ENCODE results near the gene GGCT.
"Not testable (repeated sequence)": the region's sequence is repeated elsewhere in the genome, so short reads cannot be mapped to it uniquely, and the experiment has no call there.

GGCT gene, protein sequence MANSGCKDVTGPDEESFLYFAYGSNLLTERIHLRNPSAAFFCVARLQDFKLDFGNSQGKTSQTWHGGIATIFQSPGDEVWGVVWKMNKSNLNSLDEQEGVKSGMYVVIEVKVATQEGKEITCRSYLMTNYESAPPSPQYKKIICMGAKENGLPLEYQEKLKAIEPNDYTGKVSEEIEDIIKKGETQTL

DNA sequence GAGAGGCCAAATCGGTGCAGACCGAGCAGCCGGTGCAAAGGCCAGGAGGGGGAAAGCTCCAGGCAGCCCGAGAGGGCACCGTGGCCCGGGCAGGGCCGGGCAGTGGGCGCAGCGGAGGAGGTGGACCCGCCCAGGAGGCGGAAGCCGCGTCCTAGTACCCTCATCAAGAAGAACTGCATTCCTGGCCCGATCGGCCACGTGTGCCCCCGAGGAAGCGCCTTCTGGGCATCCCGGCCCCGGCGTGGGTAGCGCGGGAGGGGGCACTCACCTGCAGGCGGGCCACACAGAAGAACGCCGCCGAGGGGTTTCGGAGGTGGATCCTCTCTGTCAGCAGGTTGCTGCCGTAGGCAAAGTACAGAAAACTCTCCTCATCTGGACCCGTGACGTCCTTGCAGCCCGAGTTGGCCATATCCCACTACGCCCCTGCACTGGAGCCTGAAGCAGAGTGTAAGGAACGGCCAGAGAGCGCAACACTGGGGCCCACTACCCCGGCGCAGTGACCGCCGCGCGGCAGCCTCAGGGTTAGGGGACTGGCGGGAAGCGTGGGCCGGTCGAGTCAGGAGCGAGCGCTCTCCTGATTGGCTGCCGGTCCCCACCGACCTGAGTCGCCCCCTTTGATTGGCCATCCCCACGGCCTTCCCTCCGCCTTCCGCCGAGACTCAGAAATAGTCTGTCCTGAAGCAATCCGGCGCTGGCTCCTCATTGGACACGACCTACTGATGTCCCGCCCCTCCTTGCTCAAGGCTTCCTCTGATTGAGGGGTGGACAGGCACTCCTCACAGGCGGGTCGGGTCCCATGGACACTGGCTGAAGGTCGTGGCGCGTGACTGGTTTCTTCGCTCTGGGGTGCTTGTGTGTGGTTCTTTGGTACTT is at the start of gene GGCT:
TSS of gene GGCT (minus strand) at position 529 of the 873 bp plus-strand sequence. CDS start at position 409, 120 bp downstream.
- DNase-seq: peak; percentile 96

DNA sequence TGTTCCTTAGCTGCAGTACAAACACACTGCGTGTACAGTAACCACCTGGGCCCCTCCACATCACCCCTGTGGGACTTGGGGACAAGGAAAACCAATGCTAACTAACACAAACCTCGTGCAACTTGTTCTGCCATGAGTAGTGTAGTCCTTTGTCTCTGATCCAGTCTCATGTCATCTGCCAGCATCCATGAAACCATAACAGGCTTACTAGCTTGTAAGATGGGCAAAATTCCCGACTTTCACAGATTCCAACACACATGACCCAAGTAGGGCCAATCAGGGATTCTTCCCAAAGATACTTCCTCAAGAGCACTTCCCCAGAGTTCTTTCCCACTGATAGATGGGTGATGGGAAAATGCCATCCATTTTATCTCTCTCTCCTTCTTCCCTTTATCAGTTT is 48.9 kb upstream of the GGCT start:
- DNase-seq: no peak

DNA sequence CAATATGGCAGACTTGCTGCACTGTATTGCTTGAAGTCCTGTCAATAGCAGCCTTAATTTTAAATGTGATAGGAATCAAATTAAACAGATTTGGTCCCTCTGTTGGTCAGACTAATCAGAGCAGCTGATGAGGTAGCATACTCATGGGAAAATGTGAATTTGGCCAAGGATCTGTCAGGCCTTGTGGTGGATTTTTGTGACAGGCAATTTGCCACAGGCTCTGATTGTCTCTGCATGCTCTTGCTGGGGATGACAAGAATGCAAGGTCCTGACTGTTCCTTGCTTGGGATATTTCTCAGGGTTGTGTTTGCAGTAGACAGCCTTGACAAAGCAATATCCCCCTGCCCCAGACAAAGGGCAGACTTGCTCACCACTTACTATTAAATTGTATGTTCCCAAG is 48.5 kb upstream of the GGCT start:
- no peak for DNase-seq

DNA sequence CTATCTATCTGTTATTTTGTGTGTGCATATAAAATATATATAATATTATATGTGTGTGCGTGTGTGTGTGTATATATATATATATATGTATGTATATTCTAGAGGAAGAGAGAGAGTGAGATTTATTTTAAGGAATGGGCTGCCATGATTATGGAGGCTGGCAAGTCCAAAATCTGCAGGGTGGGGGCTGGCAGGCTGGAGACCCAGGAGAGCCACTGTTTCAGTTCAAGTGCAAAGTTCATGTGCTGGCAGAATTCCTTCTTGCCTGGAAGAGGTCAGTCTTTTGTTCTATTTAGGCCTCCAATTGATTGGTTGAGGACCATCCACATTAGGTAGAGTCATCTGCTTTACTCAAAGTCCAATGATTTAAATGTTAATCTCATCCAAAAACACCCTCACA is 47.7 kb upstream of the GGCT start:
- DNase-seq: no peak

DNA sequence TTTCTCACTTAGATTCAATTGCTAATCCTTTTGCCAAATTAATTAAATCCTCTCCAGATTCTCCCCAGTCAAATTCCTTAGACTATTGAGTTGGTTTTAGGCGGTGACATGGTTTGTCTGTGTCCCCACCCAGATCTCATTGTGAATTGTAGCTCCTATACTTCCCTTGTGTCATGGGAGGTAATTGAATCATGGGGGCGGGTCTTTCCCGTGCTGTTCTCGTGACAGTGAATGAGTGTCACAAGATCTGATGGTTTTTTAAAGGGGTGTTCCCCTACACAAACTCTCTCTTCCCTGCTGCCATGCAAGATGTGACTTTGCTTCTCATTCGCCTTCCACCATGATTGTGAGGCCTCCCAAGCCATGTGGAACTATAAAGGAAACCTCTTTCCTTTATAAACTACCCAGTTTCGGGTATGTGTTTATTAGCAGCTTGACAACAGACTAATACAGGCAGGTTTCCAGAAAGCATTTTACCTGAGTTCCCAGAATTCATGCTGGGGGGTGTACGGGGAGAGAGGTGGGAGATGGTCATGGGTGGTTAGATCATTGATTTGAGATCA is 45.4 kb upstream of the GGCT start:
- no peak for DNase-seq

DNA sequence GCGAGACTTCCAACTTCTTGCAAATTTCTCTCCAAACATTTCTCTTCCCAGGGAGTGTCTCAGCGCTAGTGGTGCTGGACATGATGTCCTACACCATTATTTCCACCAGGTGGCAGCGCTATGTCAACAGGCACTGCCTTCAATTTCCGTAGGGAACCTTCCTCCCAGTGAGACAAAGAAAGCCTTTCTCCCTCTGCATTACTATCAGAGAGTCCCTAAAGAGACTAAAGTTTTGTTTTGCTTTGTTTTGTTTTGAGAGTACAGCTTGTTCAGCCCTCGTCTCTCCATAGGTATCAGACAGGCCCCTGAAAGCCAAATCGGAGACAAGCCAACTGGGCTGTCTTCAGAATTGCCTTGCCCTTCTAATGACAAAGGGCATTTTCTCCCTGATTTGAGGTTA is 44.2 kb upstream of the GGCT start:
- peak; percentile 68 for DNase-seq

DNA sequence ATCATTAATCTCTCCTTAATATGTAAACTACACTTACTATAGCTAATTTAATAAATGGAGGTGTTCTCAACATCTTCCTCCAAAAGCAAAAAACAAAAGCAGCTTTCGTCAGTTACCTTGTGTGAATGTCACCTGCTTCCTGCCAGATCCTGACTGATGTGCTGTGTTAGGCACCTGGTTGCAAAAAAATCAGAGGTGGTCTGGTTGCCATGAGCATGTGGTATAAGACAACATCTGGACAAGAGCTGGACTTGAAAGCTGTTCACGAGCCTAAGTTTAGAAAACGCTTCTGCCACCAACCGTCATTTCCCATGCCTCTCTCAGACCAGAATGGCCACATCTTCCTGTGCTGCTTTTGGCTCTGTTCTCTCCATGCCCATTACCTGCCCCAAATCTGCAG is 42.0 kb upstream of the GGCT start:
- no peak for DNase-seq

DNA sequence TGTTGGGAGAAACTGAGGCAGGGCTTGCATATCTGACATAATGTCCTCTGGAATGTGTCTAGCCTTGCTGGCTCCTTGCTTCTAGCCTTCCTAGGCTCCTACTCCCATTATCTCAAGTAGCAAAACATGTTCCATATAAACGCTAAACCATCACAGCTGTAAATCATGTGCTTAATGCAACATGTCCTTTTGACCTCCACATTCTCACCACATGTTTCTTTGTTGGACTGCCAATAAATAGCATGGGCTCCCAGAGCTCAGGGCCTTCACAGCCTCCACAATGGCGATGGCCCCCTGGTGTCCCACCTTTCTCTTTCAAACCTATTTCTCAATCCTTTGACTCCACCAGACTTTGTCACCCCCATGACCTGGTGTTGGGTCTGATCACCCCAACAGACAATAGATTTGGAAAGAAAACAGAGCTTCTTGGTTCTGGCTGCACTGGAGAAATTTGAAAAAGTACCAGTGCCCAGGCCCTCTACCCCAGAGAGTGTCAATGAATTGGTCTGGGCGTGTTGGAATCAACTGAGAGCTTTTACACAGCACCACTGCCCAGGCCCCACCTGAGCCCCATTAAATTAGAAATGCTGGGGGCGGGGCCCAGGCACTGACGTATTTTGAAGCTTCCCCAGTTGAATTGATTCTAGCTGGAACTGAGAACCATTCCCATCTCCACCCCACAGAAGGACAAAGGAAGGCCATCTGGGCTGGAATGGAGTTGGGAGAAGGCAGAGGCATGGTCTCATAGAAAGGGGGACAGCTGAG is 41.3 kb upstream of the GGCT start:
- DNase-seq: no peak

DNA sequence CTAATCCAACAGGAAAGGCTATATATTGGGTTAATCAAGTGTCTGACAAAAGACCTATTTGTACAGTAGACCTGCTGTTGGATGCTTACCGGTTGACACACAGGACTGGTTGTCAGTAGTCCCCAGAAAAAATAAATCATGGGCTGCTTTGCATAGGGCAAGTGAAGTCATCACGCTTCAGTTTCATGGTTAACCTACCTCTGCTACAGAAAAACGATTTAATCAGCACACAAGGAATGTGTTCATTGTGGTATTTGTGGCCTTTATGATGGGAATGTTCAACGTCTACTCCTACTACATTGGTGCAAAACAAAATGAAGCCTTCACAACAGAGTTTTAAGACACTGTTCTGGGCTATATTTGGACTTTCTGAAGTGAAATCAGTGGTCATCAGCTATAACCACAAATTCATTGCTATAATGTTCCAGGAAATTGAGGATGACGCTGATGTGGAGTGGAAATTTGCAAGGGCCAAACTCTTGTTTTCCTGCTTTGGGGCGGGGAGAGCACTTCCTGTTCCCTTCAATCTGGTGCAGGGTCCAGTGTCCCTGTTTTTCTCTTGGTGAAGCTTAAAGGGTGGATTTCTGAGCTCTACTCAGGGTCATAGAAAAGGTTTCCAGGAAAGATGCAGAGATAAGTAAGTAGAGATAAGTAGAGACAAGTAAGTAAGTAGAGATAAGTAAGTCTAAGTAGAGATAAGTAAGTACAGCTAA is 39.3 kb upstream of the GGCT start:
- no peak for DNase-seq

DNA sequence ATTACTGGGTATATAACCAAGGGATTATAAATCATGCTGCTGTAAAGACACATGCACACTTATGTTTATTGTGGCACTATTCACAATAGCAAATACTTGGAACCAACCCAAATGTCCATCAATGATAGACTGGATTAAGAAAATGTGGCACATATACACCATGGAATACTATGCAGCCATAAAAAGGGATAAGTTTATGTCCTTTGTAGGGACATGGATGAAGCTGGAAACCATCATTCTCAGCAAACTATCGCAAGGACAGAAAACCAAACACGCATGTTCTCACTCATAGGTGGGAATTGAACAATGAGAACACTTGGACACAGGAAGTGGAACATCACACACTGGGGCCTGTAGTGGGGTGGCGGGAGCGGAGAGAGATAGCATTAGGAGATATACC is 38.5 kb upstream of the GGCT start:
- DNase-seq: not testable (repeated sequence)

DNA sequence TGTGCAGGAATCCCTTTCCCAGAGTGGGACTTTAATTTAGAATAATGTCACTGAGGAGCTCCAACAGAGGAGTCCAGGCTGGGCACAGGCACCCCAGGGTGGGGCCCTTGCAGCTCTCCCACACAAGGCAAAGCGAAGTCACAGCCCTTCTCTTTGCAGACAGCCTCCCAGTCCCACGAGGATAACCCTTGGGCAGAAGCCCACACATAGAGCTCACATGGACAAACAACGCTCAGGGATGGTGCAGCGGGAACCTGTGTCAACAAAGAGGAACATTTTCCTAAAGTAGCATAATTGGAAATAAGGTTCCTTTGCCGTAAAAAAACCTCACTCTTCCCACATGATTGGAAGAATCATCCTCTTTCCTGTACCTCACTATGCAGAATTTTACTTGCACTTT is 29.3 kb upstream of the GGCT start:
- DNase-seq: no peak

DNA sequence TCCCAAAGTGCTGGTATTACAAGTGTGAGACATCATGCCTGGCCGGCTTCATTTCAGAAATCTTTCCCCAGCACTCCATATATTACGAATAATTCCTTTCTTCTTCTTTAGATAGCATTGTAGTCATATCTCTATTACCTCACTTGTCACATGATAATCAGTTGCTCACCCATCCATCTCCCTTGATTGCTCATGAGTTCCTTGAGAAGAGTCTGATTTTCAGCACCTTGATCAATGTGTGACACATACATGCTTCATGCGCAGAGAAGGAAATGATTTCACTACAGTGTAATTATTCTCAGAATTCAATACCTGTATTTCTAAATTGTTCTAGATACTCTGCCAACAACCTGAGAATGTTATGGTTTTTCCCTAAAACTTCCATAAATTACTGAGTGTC is 26.7 kb upstream of the GGCT start:
- DNase-seq: no peak

DNA sequence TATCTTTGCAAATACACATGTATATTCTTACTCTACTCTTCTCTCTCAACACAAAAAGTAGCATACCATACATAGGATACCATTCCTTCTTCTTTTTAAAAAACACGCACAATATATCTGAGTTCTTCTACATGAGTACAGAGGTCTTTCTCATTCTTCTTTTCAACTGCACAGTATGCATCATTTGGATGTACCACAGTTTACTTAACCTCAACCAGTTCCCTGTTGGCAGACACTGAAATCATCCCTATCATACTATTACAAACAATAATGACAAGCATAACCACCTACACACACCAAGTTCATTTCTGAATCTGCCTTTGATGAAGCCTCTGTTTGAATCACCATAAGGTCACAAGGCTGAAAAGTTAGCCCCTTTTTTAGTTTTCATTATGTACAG is 25.7 kb upstream of the GGCT start:
- DNase-seq: no peak

DNA sequence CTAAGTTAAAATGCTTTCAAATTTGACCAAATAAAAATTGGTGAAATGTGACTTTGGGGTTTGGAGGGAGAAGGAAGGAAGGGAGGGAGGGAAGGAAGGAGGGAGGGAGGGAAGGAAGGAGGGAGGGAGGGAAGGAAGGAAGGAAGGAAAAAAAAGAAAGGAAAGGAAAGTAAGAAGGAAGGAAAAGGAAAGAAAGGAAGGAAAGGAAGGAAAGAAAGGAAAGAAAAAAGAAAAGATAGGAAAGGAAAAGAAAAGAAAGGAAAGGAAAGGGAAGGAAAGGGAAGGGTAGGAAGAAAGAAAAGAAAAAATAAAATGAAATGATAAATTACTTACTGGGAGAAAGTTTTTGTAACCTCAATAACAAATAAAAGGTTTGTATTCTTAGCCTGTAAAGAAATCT is 24.1 kb upstream of the GGCT start:
- no peak for DNase-seq

DNA sequence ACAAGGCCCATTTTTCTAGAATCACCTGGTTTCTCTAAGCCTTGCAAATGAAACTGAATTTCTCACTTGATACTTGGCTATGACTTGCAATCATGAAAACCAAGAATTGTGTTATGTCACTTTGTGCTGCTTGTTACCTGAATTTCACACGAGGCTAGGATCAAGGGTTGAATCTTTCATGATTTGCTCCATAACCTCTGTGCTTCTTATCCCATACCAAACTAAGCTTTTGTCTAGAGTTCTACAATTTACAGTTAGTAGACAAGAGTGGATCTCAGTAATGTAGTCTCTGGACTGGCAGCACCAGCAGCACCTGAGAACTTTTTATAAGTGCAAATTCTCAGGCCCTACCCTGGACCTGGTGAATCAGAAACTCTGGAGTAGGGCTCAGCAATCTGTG is 22.7 kb upstream of the GGCT start:
- not testable (repeated sequence) for DNase-seq

DNA sequence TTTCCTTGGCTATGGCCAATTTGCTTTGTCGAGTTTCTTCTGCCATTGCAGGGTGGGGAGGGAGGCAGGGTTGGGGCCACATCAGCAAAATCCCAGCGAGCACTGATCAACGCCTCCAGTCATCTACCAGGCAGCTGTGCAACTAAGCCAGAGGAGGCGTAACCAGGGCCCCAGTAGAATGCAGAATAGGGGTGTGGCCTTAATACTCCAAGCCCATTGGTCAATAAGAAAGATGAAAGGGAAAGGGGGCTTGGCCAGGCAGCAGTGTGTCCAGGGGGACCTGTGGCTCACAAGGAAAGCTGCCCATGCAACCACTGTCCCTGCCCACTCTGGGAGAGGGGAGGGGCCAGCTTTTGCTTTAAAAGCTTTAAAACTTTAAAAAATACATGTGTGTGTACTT is 21.5 kb upstream of the GGCT start:
- no peak for DNase-seq

DNA sequence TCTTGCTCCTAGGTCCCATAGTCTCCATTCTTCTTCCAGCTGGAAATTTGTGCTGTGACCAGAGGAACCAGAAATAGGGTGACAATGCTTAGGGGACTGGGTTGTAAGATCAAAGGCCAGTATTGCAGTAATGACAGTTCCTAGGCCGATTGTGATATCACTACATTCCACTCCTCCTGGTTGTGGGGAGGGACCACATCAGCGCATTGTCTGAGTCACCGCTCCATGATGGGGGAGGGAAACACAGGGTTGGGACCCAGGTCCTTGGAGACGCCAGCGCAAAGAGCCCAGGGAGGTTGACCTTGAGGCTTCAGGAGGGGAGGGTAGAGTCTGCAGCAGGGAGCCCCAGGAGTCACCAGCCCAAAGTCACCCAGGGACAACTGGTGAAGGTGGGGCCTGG is 20.8 kb upstream of the GGCT start:
- no peak for DNase-seq

DNA sequence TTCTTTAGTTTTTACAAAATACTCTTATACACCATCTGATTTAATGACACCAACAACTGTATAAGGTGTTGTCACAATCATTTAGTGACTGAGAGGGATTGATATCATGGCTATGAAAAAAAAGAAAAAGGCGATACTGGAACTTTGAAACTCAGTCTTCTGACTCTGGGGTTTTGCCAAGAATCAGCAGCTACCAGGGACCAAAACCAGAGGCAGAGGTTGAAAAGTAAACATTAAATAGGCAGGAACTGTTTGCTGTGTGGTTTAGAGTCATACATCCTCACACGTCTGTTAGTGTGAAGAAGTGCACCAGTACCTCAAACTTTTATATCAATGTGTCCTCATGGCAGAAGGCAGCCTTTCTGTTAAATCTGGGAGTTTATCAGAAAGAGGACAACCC is 19.9 kb upstream of the GGCT start:
- no peak for DNase-seq

DNA sequence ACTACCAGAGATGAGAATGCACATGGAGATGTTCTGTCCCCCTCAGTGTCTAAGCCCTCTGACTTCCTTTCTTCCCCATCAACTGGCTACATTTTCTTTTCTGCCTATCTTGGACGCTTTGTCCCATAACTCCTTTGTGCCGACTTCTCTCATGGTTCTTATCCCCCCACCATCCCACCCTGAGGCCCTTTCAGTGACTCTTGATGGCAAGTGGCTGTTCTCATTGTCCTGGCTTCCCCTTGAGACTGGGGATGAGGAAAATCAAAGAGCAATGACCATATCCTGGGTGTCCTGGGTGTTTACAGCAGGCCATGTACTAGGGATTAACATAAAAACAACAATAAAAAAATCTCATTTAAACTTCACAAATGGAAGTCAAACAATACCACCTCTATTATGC is 18.8 kb upstream of the GGCT start:
- no peak for DNase-seq

DNA sequence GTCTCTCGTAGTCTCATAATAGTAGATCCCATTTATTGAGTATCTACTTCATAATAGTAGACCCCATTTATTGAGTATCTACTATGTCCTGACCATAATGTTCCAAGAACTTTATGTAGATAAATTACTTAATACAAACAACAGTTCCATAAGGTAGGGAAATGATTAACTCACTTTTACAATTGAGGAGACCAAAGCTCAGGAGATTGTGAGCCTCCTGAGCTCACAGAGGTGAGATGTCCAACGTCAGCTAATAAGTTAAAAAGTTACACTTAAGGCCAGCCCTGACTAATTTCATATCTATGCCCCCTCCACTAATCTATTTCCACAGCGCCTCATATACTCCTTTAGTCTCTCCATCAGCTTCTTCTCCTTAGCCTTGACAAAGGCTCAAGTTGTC is 17.5 kb upstream of the GGCT start:
- no peak for DNase-seq

DNA sequence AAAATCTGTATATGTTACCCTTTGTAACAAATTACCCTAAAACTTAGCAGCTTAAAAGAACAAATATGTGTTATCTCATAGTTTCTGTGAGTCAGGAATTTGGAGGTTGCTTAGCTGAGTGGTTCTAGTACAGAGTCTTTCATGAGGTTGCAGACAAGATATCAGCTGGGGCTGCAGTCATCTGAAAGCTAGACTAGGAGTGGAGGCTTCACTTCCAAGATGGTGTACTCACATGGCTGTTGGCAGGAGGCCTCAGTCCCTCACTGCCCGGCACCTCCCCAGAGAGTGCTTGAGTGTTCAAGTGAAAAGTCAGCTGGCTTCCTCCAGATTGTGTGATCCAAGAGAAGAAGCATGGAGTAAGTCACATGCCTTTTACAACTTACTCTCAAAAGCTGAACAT is 16.9 kb upstream of the GGCT start:
- DNase-seq: no peak

DNA sequence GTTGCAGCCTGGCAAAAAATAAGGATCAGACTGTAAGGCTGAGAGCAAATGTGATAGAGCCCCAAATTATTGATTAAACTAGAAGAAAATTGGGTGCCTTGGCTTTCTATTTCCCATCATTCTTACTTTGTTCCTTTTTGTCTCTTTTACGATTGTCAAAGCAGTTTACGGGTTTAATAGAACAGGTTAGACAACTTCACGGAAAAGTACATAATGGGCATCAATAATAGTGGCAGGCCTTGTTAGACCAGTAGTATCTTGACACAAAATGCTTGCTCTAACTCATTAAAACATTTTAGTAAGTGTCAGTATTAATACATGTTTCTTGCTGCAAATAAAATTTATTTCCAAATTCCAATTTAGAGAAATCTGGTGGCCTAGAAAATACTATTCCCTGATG is 14.5 kb upstream of the GGCT start:
- DNase-seq: no peak

DNA sequence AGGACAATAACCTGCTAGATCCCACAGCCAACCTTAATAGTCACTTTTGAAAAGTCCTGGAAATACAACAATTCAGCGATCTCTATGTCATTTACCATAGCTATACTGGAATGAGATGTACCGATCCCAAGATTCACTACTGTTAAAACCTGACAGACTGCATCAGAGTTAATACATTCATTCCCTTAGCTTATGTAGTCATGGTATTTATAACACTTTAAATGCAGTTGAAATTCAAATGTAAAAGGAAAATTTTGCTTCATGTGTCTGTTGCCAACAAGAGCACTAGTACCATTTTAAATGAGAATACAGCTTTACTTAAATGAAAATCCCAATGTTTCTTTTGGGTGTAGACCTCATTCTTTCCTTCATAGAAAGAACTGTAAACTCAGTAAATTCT is 11.1 kb upstream of the GGCT start:
- no peak for DNase-seq
